A549 (cell line): ENCODE data around the gene CCR3. TPM values are rescaled to one million over a fixed set of nuclear protein-coding genes. Genes with fewer than 3 reads are reported as not detected.

Experiments used
- ATAC-seq, 2 experiments: fragments of 200-7000 bp in 1 of 2; fragments of >200 bp in 1 of 2; cut with Nextera tagmentation in 1 of 2; cut with Tn5 transposase in 1 of 2; 3 replicates each; pipeline versions ENCODE4 v1.8.0 to v1.9.1; 2018 to 2020; ENCODE audit warnings: mild to moderate bottlenecking in 1 of 2, moderate library complexity in 1 of 2
- CTCF ChIA-PET: fragments of 300-600 bp; sonication (Branson Sonifier 250); formaldehyde crosslinking; extraction: SDS; loops from one replicate; lab custom pipeline; 2021; ENCODE audit warnings: antibody characterized with exemption, inconsistent platforms; lab: Yijun Ruan, JAX
- POLR2A ChIA-PET: fragments of 350-600 bp; formaldehyde crosslinking; extraction: SDS; loops from one replicate; lab custom pipeline; 2021; ENCODE audit warnings: antibody characterized with exemption, inconsistent platforms; lab: Yijun Ruan, JAX
- DNase-seq, 2 experiments: peaks; one replicate each; pipeline versions ENCODE4 v3.0.0 to v3.0.0-alpha.2; 2011 to 2016; ENCODE audit warnings: low read depth in 1 of 2, low spot score in 1 of 2
- FAIRE-seq: peaks from 2 replicates; lab custom pipeline; 2011; peaks lifted over from hg19 to GRCh38; lab: Jason Lieb, UNC
- H3K27ac ChIP-seq, 2 experiments: fragments of >200 bp; sonication (Bioruptor Twin); formaldehyde crosslinking; 3 replicates each; pipeline ENCODE4 v1.5.1; 2016 to 2017
- H3K4me1 ChIP-seq: fragments of >200 bp; sonication (Bioruptor Twin); formaldehyde crosslinking; 3 replicates; pipeline ENCODE4 v1.6.1; 2016
- H3K4me2 ChIP-seq: fragments of >200 bp; sonication (Bioruptor Twin); formaldehyde crosslinking; 3 replicates; pipeline ENCODE4 v1.6.1; 2016
- H3K4me3 ChIP-seq: fragments of >200 bp; sonication (Bioruptor Twin); formaldehyde crosslinking; 3 replicates; pipeline ENCODE4 v1.5.1; 2016
- H3K9me3 ChIP-seq: fragments of >200 bp; sonication (Bioruptor Twin); formaldehyde crosslinking; 3 replicates; pipeline ENCODE4 v1.6.1; 2016
- BCL3 ChIP-seq: fragments of >200 bp; sonication (Bioruptor Twin); formaldehyde crosslinking; IDR thresholded peaks from 3 replicates; pipeline ENCODE4 v1.6.1; 2016
- CBX2 ChIP-seq: fragments of 200-600 bp; sonication (generic); IDR thresholded peaks from 2 replicates; pipeline ENCODE4 v1.6.1; 2016; ENCODE audit warnings: low read depth, mild to moderate bottlenecking, borderline replicate concordance
- CHD2 ChIP-seq: fragments of 150-350 bp; IDR thresholded peaks from 2 replicates; pipeline ENCODE4 v1.6.1; 2014; ENCODE audit warnings: low read length; ENCODE audit not compliant: partially characterized antibody
- EHF ChIP-seq: fragments of 250-450 bp; sonication (Bioruptor Pico); IDR thresholded peaks from 2 replicates; pipeline ENCODE4 v1.5.0; 2020; ENCODE audit warnings: mild to moderate bottlenecking
- EHMT2 ChIP-seq: fragments of 200-600 bp; sonication (generic); IDR thresholded peaks from 2 replicates; pipeline ENCODE4 v1.6.1; 2016; ENCODE audit warnings: antibody characterized with exemption, low read depth, mild to moderate bottlenecking, moderate library complexity
- ELK1 ChIP-seq: fragments of 150-350 bp; IDR thresholded peaks from 2 replicates; pipeline ENCODE4 v1.6.1; 2014; ENCODE audit warnings: low read depth, mild to moderate bottlenecking, low read length
- EP300 ChIP-seq, 2 experiments: fragments of >200 bp; sonication (Bioruptor Twin); formaldehyde crosslinking; IDR thresholded peaks; 2 replicates in 1 of 2; 3 replicates in 1 of 2; pipeline ENCODE4 v1.6.1; 2016 to 2017
- FOSB ChIP-seq: fragments of 250-450 bp; sonication (Bioruptor Pico); IDR thresholded peaks from 2 replicates; pipeline ENCODE4 v1.5.0; 2020; ENCODE audit warnings: mild to moderate bottlenecking, moderate library complexity
- HES2 ChIP-seq: fragments of >200 bp; sonication (Bioruptor Twin); formaldehyde crosslinking; IDR thresholded peaks from 2 replicates; pipeline ENCODE4 v1.6.1; 2016
- HEYL ChIP-seq: fragments of 250-450 bp; sonication (Bioruptor Pico); IDR thresholded peaks from 2 replicates; pipeline ENCODE4 v1.8.0; 2021; ENCODE audit warnings: mild to moderate bottlenecking, moderate library complexity
- HOXA7 ChIP-seq: fragments of 250-450 bp; sonication (Bioruptor Pico); IDR thresholded peaks from 2 replicates; pipeline ENCODE4 v1.5.0; 2020; ENCODE audit warnings: mild to moderate bottlenecking, moderate library complexity
- HOXB5 ChIP-seq: fragments of 250-450 bp; sonication (Bioruptor Pico); IDR thresholded peaks from 2 replicates; pipeline ENCODE4 v1.5.0; 2020; ENCODE audit warnings: mild to moderate bottlenecking, moderate library complexity
- JUN ChIP-seq, 2 experiments: fragments of >200 bp; sonication (Bioruptor Twin); formaldehyde crosslinking; IDR thresholded peaks; 2 replicates in 1 of 2; 3 replicates in 1 of 2; pipeline ENCODE4 v1.6.1; 2016 to 2017
- JUNB ChIP-seq: fragments of >200 bp; sonication (Bioruptor Twin); formaldehyde crosslinking; IDR thresholded peaks from 2 replicates; pipeline ENCODE4 v1.6.1; 2016
- KDM5A ChIP-seq: fragments of 200-600 bp; sonication (generic); IDR thresholded peaks from 2 replicates; pipeline ENCODE4 v1.6.1; 2016; ENCODE audit warnings: antibody characterized with exemption, mild to moderate bottlenecking
- MAFK ChIP-seq: fragments of 450-650 bp; IDR thresholded peaks from 2 replicates; pipeline ENCODE4 v1.6.1; 2014; ENCODE audit not compliant: partially characterized antibody
- MYC ChIP-seq: IDR thresholded peaks from 2 replicates; pipeline ENCODE4 v1.6.1; 2012; ENCODE audit warnings: mild to moderate bottlenecking, inconsistent platforms, low read length, improper control_type of control experiment, borderline replicate concordance
- NR3C1 ChIP-seq: fragments of >200 bp; sonication (Bioruptor Twin); formaldehyde crosslinking; IDR thresholded peaks from 3 replicates; pipeline ENCODE4 v1.6.1; 2017
- RAD21 ChIP-seq, 2 experiments: fragments of >200 bp in 1 of 2; sonication (Bioruptor Twin) in 1 of 2; formaldehyde crosslinking in 1 of 2; IDR thresholded peaks in 1 of 2; conservative IDR thresholded peaks in 1 of 2; 2 replicates in 1 of 2; 3 replicates in 1 of 2; pipeline ENCODE4 v1.6.1; 2012 to 2018; ENCODE audit warnings: inconsistent platforms in 1 of 2
- RCOR1 ChIP-seq: fragments of 150-350 bp; IDR thresholded peaks from 2 replicates; pipeline ENCODE4 v1.6.1; 2014; ENCODE audit warnings: antibody characterized with exemption, low read length, low read depth
- RNF2 ChIP-seq: fragments of 200-600 bp; sonication (generic); IDR thresholded peaks from 2 replicates; pipeline ENCODE4 v1.6.1; 2016; ENCODE audit warnings: low read depth, mild to moderate bottlenecking, antibody characterized with exemption, moderate library complexity, borderline replicate concordance
- SREBF2 ChIP-seq: fragments of 450-650 bp; IDR thresholded peaks from 2 replicates; pipeline ENCODE4 v1.6.1; 2014; ENCODE audit warnings: mild to moderate bottlenecking, moderate library complexity
- ZC3H11A ChIP-seq: fragments of 450-650 bp; IDR thresholded peaks from 2 replicates; pipeline ENCODE4 v1.6.1; 2014; ENCODE audit warnings: antibody characterized with exemption, mild to moderate bottlenecking
- ZFP36 ChIP-seq: fragments of 450-650 bp; IDR thresholded peaks from 2 replicates; pipeline ENCODE4 v1.6.1; 2014; ENCODE audit warnings: borderline replicate concordance; ENCODE audit not compliant: partially characterized antibody
- ZNF302 ChIP-seq: fragments of 250-450 bp; sonication (Bioruptor Pico); IDR thresholded peaks from 2 replicates; pipeline ENCODE4 v1.9.0; 2021; ENCODE audit warnings: inconsistent platforms, mild to moderate bottlenecking, moderate library complexity
- WGBS: methylation state at CpG from one replicate; pipeline ENCODE4 v1.1.6; 2017; ENCODE audit errors: missing lambda C conversion rate; 5-methylcytosine and 5-hydroxymethylcytosine counted together
- polyA plus RNA-seq, 4 experiments: library from polyadenylated mRNA; depleted of rRNA in 3 of 4; stranded (reverse); fragments of >200 nt; fragmentation: RNase III in 1 of 4; extraction: RNeasy Plus Mini Kit Qiagen cat#74134 plus additional on column Dnase treatment in 1 of 4; gene quantifications; 2 replicates in 3 of 4; 3 replicates in 1 of 4; pipeline ENCODE4 v1.2.3, GENCODE V29; 2011 to 2017
- TF ChIP-seq, protein P1 (sequence below): IDR thresholded peaks from 2 replicates; pipeline ENCODE4 v1.6.1; 2012
- TF ChIP-seq, protein P2 (sequence below): IDR thresholded peaks from 2 replicates; pipeline ENCODE4 v1.6.1; 2012
- TF ChIP-seq, protein P3 (sequence below): fragments of >200 bp; sonication (Bioruptor Twin); formaldehyde crosslinking; IDR thresholded peaks from 3 replicates; pipeline ENCODE4 v1.5.1; 2016

The CCR3 gene
- polyA plus RNA-seq, 2 of the 4 experiments (the other 2 are of a cell fraction): not detected

DNA sequence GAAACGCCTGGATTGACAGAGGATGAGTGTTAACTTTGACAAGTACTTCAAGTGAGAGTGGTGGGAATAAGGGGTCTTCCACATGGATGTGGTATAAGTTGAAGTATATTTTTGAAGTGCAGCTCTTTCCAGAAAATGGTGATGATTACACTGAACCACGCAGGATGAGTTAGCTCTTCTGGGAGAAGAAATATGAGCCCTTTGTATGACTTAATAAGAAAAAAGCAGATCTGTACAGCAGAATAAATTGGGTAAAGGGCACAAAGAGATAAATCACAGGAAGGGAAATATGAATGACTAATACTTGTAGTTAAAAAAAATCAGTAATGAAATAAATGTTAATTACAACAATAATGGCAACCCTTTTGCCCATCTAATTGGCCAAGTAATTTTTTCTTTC is 1.3 kb downstream of the CCR3 start:
- H3K9me3 ChIP-seq: no peaks in the 10 kb centered on the region
- no peak overlapping the region for H3K4me3 ChIP-seq
- DNase-seq: no peak
- CTCF ChIA-PET: no interaction called here
- H3K4me2 ChIP-seq: no peak overlapping the region
- H3K27ac ChIP-seq: no peak overlapping the region
- WGBS: 17% methylated on average over 2 of the region's 2 CpGs
- H3K4me1 ChIP-seq: no peaks in the 10 kb centered on the region
- POLR2A ChIA-PET: no interaction called here
- TF ChIP-seq EP300 (IDR thresholded peaks at IDR 0.05) (no peak), HOXA7 (CRISPR knock-in tag) (no peak), KDM5A (no peak), CBX2 (no peak), ELK1 (no peak), HES2 (no peak), BCL3 (no peak), SREBF2 (no peak), RAD21 (conservative IDR thresholded peaks at IDR 0.05 in 1 of 2, IDR thresholded peaks at IDR 0.05 in 1 of 2) (no peak), RCOR1 (no peak), JUNB (no peak)
- TF ChIP-seq, protein P1, sequence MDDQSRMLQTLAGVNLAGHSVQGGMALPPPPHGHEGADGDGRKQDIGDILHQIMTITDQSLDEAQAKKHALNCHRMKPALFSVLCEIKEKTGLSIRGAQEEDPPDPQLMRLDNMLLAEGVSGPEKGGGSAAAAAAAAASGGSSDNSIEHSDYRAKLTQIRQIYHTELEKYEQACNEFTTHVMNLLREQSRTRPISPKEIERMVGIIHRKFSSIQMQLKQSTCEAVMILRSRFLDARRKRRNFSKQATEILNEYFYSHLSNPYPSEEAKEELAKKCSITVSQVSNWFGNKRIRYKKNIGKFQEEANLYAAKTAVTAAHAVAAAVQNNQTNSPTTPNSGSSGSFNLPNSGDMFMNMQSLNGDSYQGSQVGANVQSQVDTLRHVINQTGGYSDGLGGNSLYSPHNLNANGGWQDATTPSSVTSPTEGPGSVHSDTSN: no peak
- TF ChIP-seq, all 56 proteins: peak for 0
- no peak for FAIRE-seq
- ATAC-seq: no peak

- TF ChIP-seq ZFP36 (no peak), RNF2 (no peak), EHF (CRISPR knock-in tag) (no peak), CHD2 (no peak), HEYL (CRISPR knock-in tag) (no peak)
- TF ChIP-seq, protein P1: no peak
- ATAC-seq (no peak), DNase-seq (no peak), FAIRE-seq (no peak)
- Histone ChIP-seq H3K9me3 (no peaks in the 10 kb centered on the region), H3K4me1 (no peaks in the 10 kb centered on the region), H3K4me3 (no peak overlapping the region), H3K27ac (no peak overlapping the region), H3K4me2 (no peak overlapping the region)
- CTCF ChIA-PET: interaction anchor here (0.7 kb wide), 1 partner anchor 16 kb away, joined by 3 read pairs; no protein-coding TSS in a partner anchor
- 50% methylated on average over 3 of the region's 3 CpGs for WGBS
- POLR2A ChIA-PET: no interaction called here
These were observed 2.9 kb downstream of the CCR3 start for GRCh38 chr3:46245146-46245545.

GRCh38 chr3:46252980-46253379 is 10.7 kb downstream of the CCR3 start:
- ChIA-PET CTCF (no interaction called here), POLR2A (no interaction called here)
- H3K4me2 ChIP-seq: no peak overlapping the region
- H3K9me3 ChIP-seq: no peaks in the 10 kb centered on the region
- H3K4me1 ChIP-seq: no peaks in the 10 kb centered on the region
- 0% methylated on average over 1 of the region's 1 CpG for WGBS
- no peak for DNase-seq
- no peak for ATAC-seq
- no peak for FAIRE-seq
- no peak overlapping the region for H3K4me3 ChIP-seq
- TF ChIP-seq MAFK: no peak
- no peak for TF ChIP-seq NR3C1
- no peak for TF ChIP-seq HOXA7 (CRISPR knock-in tag)
- TF ChIP-seq, protein P2, sequence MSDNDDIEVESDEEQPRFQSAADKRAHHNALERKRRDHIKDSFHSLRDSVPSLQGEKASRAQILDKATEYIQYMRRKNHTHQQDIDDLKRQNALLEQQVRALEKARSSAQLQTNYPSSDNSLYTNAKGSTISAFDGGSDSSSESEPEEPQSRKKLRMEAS: no peak
- TF ChIP-seq, protein P3, sequence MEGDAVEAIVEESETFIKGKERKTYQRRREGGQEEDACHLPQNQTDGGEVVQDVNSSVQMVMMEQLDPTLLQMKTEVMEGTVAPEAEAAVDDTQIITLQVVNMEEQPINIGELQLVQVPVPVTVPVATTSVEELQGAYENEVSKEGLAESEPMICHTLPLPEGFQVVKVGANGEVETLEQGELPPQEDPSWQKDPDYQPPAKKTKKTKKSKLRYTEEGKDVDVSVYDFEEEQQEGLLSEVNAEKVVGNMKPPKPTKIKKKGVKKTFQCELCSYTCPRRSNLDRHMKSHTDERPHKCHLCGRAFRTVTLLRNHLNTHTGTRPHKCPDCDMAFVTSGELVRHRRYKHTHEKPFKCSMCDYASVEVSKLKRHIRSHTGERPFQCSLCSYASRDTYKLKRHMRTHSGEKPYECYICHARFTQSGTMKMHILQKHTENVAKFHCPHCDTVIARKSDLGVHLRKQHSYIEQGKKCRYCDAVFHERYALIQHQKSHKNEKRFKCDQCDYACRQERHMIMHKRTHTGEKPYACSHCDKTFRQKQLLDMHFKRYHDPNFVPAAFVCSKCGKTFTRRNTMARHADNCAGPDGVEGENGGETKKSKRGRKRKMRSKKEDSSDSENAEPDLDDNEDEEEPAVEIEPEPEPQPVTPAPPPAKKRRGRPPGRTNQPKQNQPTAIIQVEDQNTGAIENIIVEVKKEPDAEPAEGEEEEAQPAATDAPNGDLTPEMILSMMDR: no peak
- TF ChIP-seq ZNF302 (CRISPR knock-in tag): no peak
- no peak for TF ChIP-seq JUN (IDR thresholded peaks at IDR 0.05)
- no peak for TF ChIP-seq HOXB5
- TF ChIP-seq EP300 (IDR thresholded peaks at IDR 0.05): no peak
- no peak for TF ChIP-seq ZC3H11A
- TF ChIP-seq, protein P1: no peak
- no peak for TF ChIP-seq EHMT2
- no peak for TF ChIP-seq FOSB
- no peak for TF ChIP-seq ZFP36
- no peak for TF ChIP-seq MYC
- H3K27ac ChIP-seq: no peak overlapping the region
